Lower lobe of right lung (tissue), 2 donors: ENCODE data around the gene CEACAM20. TPM values are rescaled to one million over a fixed set of nuclear protein-coding genes. Genes with fewer than 3 reads are reported as not detected.

Experiments
- ATAC-seq, 2 donors: fragments of 200-7000 bp; cut with Tn5 transposase; one replicate each; pipeline ENCODE4 v1.9.1; 2020 to 2022; ENCODE audit warnings: mild to moderate bottlenecking in 2 of 2, moderate library complexity in 2 of 2
- DNase-seq: peaks from one replicate; pipeline ENCODE4 v3.0.0-alpha.2; 2020
- H3K27ac ChIP-seq: fragments of 200-600 bp; one replicate; pipeline ENCODE4 v1.8.0; 2022
- H3K27me3 ChIP-seq: fragments of 200-600 bp; one replicate; pipeline ENCODE4 v1.8.0; 2022; ENCODE audit warnings: low read depth
- H3K36me3 ChIP-seq: fragments of 200-600 bp; one replicate; pipeline ENCODE4 v1.8.0; 2022; ENCODE audit warnings: mild to moderate bottlenecking
- H3K4me1 ChIP-seq: fragments of 200-600 bp; one replicate; pipeline ENCODE4 v1.8.0; 2022
- H3K4me3 ChIP-seq: fragments of 200-600 bp; one replicate; pipeline ENCODE4 v1.8.0; 2022; ENCODE audit warnings: mild to moderate bottlenecking
- H3K9me3 ChIP-seq: fragments of 200-600 bp; one replicate; pipeline ENCODE4 v1.8.0; 2022
- CTCF ChIP-seq: fragments of 200-600 bp; IDR thresholded peaks from one replicate; pipeline ENCODE4 v1.8.0; 2022; ENCODE audit warnings: antibody characterized with exemption, mild to moderate bottlenecking
- intact Hi-C: fragments of 100-400 bp; cut with DNase I; formaldehyde crosslinking; loops from one replicate; pipeline ENCODE4 v1.11.0; 2022
- total RNA-seq: library from RNA; stranded (reverse); fragmentation: NEBNext Ultra II Directional; extraction: Animal tissue kit (Norgen Biotek cat#: 25700); gene quantifications from one replicate; pipeline ENCODE4 v1.2.1, GENCODE V29; 2021
- donor health status: DM: no; HTN: yes; CAD: no; lungs with severe emphysema.

Gene CEACAM20
- total RNA-seq, 1 donor from 2014 or later = 0.30 TPM

GRCh38 chr19:44532819-44533218 is 3.3 kb upstream of the CEACAM20 start:
- H3K9me3 ChIP-seq = no peaks in the 10 kb centered on the region
- no peaks in the 10 kb centered on the region for H3K4me1 ChIP-seq
- no peak for ATAC-seq
- no peaks in the 10 kb centered on the region for H3K36me3 ChIP-seq
- no peak for TF ChIP-seq CTCF
- no peak overlapping the region for H3K27ac ChIP-seq
- H3K4me3 ChIP-seq = no peak overlapping the region
- intact Hi-C loops = no loop called here
- no peaks in the 10 kb centered on the region for H3K27me3 ChIP-seq
- DNase-seq = no peak

- H3K4me3 ChIP-seq = no peak overlapping the region
- ATAC-seq (no peak), DNase-seq (no peak)
- no peaks in the 10 kb centered on the region for H3K9me3 ChIP-seq
- H3K4me1 ChIP-seq = no peaks in the 10 kb centered on the region
- no peak overlapping the region for H3K27ac ChIP-seq
- intact Hi-C loops = no loop called here
- TF ChIP-seq CTCF = no peak
- no peaks in the 10 kb centered on the region for H3K36me3 ChIP-seq
- H3K27me3 ChIP-seq = peaks cover 5% of the 10 kb centered on the region
Measured at GRCh38 chr19:44530777-44531176, 1.3 kb upstream of the CEACAM20 start.

- Histone ChIP-seq H3K4me3 (no peak overlapping the region), H3K9me3 (no peaks in the 10 kb centered on the region), H3K36me3 (no peaks in the 10 kb centered on the region), H3K4me1 (no peaks in the 10 kb centered on the region), H3K27ac (no peak overlapping the region), H3K27me3 (peaks cover 10% of the 10 kb centered on the region)
- ATAC-seq = no peak
- TF ChIP-seq CTCF = no peak
- no peak for DNase-seq
- intact Hi-C loops = no loop called here
Measured at GRCh38 chr19:44527554-44527953, 1.9 kb downstream of the CEACAM20 start.

- no peaks in the 10 kb centered on the region for H3K4me1 ChIP-seq
- no peaks in the 10 kb centered on the region for H3K9me3 ChIP-seq
- no peak overlapping the region for H3K4me3 ChIP-seq
- DNase-seq (no peak), ATAC-seq (no peak)
- H3K27me3 ChIP-seq = peaks cover 10% of the 10 kb centered on the region
- H3K36me3 ChIP-seq = no peaks in the 10 kb centered on the region
- intact Hi-C loops = no loop called here
- no peak for TF ChIP-seq CTCF
- no peak overlapping the region for H3K27ac ChIP-seq
Measured at GRCh38 chr19:44525721-44526430, 3.6 kb downstream of the CEACAM20 start.

- intact Hi-C loops = no loop called here
- ATAC-seq = no peak
- H3K4me1 ChIP-seq = no peaks in the 10 kb centered on the region
- H3K36me3 ChIP-seq = no peaks in the 10 kb centered on the region
- H3K4me3 ChIP-seq = no peak overlapping the region
- no peak overlapping the region for H3K27ac ChIP-seq
- DNase-seq = no peak
- TF ChIP-seq CTCF = no peak
- H3K27me3 ChIP-seq = peaks cover 4% of the 10 kb centered on the region
- H3K9me3 ChIP-seq = no peaks in the 10 kb centered on the region
Measured at GRCh38 chr19:44521370-44521769, 8.1 kb downstream of the CEACAM20 start.
